Caco-2 (cell line): ENCODE data around the gene HIVEP3. TPM values are rescaled to one million over a fixed set of nuclear protein-coding genes. Genes with fewer than 3 reads are reported as not detected.

Source experiments
- BruUV-seq: library from RNA; stranded (reverse); fragments of 400-500 nt; replicated peaks from 2 replicates; lab custom pipeline; 2021; lab: Mats Ljungman, UMichigan
- CTCF ChIA-PET: fragments of 300-600 bp; sonication (Branson Sonifier 250); formaldehyde crosslinking; loops from one replicate; lab custom pipeline; 2022; ENCODE audit warnings: antibody characterized with exemption; lab: Charles Lee
- POLR2A ChIA-PET: fragments of 300-600 bp; sonication (Branson Sonifier 250); formaldehyde crosslinking; loops from one replicate; lab custom pipeline; 2022; ENCODE audit warnings: antibody characterized with exemption; lab: Charles Lee
- DNase-seq, 2 experiments: peaks; one replicate each; pipeline versions ENCODE4 v3.0.0 to v3.0.0-alpha.2; 2020 to 2022
- H3K27me3 ChIP-seq: replicated peaks from 2 replicates; pipeline ENCODE4 v1.6.0; 2011; ENCODE audit warnings: low read length; ENCODE audit not compliant: control insufficient read depth, insufficient read depth
- H3K36me3 ChIP-seq: 2 replicates; pipeline ENCODE4 v1.5.1; 2011; ENCODE audit warnings: low read length; ENCODE audit not compliant: control insufficient read depth, insufficient read depth
- H3K4me1 ChIP-seq: fragments of 250-450 bp; sonication (Bioruptor Pico); 2 replicates; pipeline ENCODE4 v1.5.1; 2020; ENCODE audit warnings: mild to moderate bottlenecking
- H3K4me3 ChIP-seq: 2 replicates; pipeline ENCODE4 v1.5.1; 2011; ENCODE audit warnings: low read depth, mild to moderate bottlenecking, control low read depth, low read length
- H3K9me3 ChIP-seq: fragments of 250-450 bp; sonication (Bioruptor Pico); 2 replicates; pipeline ENCODE4 v1.5.1; 2020; ENCODE audit warnings: mild to moderate bottlenecking, moderate library complexity
- H3K27ac Mint-ChIP-seq: one replicate; pipeline ENCODE4 v1.8.0; 2022; ENCODE audit warnings: mixed read lengths; ENCODE audit not compliant: unreplicated experiment
- H3K27me3 Mint-ChIP-seq: one replicate; pipeline ENCODE4 v1.8.0; 2022; ENCODE audit warnings: mixed read lengths; ENCODE audit not compliant: insufficient read depth, unreplicated experiment
- H3K36me3 Mint-ChIP-seq: one replicate; pipeline ENCODE4 v1.8.0; 2022; ENCODE audit warnings: mild to moderate bottlenecking, mixed read lengths; ENCODE audit not compliant: insufficient read depth, unreplicated experiment
- H3K4me1 Mint-ChIP-seq: one replicate; pipeline ENCODE4 v1.8.0; 2022; ENCODE audit warnings: low read depth, mixed read lengths; ENCODE audit not compliant: unreplicated experiment
- H3K4me3 Mint-ChIP-seq: one replicate; pipeline ENCODE4 v1.8.0; 2022; ENCODE audit warnings: mild to moderate bottlenecking, moderate library complexity, mixed read lengths; ENCODE audit not compliant: unreplicated experiment
- H3K9me3 Mint-ChIP-seq: one replicate; pipeline ENCODE4 v1.8.0; 2022; ENCODE audit warnings: mixed read lengths; ENCODE audit not compliant: unreplicated experiment
- intact Hi-C: fragments of 100-400 bp; cut with micrococcal nuclease; formaldehyde crosslinking; loops from one replicate; pipeline ENCODE4 v1.10.0; 2022; ENCODE audit not compliant: unreplicated experiment
- total RNA-seq: library from RNA; stranded (reverse); gene quantifications from 2 replicates; pipeline ENCODE4 v1.2.3, GENCODE V29; 2022
- TF ChIP-seq, protein P1 (sequence below), 2 experiments: fragments of 200-600 bp in 1 of 2; IDR thresholded peaks; 1 replicate in 1 of 2; 2 replicates in 1 of 2; pipeline versions ENCODE4 v1.5.1 to v1.8.0; 2011 to 2022; ENCODE audit warnings: antibody characterized with exemption in 1 of 2, control low read depth in 1 of 2, inconsistent platforms in 1 of 2, low read depth in 1 of 2, low read length in 1 of 2, mild to moderate bottlenecking in 1 of 2, moderate library complexity in 1 of 2; ENCODE audit not compliant: insufficient read depth in 1 of 2, severe bottlenecking in 1 of 2, unreplicated experiment in 1 of 2

Gene HIVEP3
- total RNA-seq, 1 experiment from 2014 or later = 0.25 TPM

DNA sequence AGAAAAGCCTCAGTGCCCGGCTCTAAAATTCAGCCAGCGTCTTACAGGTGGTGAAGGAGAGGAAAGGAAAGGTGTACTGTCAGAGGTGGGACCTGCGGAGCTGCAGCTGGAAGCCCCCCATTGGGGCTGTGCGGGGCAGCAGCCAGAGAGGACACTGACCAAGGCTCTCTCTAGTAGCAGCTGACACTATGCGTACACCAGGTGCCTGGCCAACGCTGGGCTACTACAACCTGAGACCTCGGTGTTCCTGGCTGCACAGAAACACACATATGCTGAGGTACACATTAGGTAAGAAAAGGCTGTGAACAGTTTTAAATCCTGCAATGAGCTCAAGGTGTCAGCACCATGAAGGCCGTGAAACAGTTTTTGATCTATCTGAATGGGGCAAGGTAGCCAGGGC is 378.7 kb downstream of the HIVEP3 start:
- BruUV-seq = no TSS peak
- CTCF ChIA-PET = no interaction called here
- no peak for DNase-seq
- no peaks in the 10 kb centered on the region for H3K36me3 ChIP-seq
- intact Hi-C loops = no loop called here
- Mint-ChIP-seq H3K9me3 (no peaks in the 10 kb centered on the region), H3K27ac (no peak overlapping the region), H3K36me3 (no peaks in the 10 kb centered on the region), H3K4me3 (no peak overlapping the region), H3K4me1 (no peaks in the 10 kb centered on the region), H3K27me3 (peaks cover 4% of the 10 kb centered on the region)
- no peak overlapping the region for H3K4me3 ChIP-seq
- POLR2A ChIA-PET = no interaction called here
- TF ChIP-seq, protein P1, sequence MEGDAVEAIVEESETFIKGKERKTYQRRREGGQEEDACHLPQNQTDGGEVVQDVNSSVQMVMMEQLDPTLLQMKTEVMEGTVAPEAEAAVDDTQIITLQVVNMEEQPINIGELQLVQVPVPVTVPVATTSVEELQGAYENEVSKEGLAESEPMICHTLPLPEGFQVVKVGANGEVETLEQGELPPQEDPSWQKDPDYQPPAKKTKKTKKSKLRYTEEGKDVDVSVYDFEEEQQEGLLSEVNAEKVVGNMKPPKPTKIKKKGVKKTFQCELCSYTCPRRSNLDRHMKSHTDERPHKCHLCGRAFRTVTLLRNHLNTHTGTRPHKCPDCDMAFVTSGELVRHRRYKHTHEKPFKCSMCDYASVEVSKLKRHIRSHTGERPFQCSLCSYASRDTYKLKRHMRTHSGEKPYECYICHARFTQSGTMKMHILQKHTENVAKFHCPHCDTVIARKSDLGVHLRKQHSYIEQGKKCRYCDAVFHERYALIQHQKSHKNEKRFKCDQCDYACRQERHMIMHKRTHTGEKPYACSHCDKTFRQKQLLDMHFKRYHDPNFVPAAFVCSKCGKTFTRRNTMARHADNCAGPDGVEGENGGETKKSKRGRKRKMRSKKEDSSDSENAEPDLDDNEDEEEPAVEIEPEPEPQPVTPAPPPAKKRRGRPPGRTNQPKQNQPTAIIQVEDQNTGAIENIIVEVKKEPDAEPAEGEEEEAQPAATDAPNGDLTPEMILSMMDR (IDR thresholded peaks at IDR 0.05; ENCODE audit: insufficient read depth in 1 of 2, low read depth in 1 of 2, low read length in 1 of 2, severe bottlenecking in 1 of 2, unreplicated experiment in 1 of 2) = no peak
- no peaks in the 10 kb centered on the region for H3K9me3 ChIP-seq
- no peaks in the 10 kb centered on the region for H3K4me1 ChIP-seq
- no peaks in the 10 kb centered on the region for H3K27me3 ChIP-seq

DNA sequence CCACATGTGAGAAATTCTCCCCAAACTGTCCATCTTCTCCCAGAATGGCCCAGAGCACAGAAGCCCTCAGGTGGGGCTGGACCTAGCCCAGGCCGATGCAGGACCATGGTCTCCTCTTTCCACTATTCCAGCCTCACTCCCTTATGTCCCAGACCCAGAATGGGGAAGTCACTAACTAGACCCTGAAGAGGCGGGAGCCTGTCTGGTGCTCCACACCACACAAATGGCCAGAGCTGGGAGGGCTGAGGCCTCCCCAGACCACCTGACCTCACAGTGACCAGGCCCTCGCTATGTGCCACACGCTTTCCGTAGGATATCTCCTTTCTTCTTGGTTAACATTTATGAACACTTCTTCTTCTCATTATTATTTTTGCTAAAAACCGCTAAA is 379.3 kb downstream of the HIVEP3 start:
- ChIA-PET CTCF (no interaction called here), POLR2A (no interaction called here)
- peaks cover 5% of the 10 kb centered on the region for H3K27me3 Mint-ChIP-seq
- H3K9me3 Mint-ChIP-seq = no peaks in the 10 kb centered on the region
- intact Hi-C loops = no loop called here
- no peaks in the 10 kb centered on the region for H3K36me3 ChIP-seq
- no peaks in the 10 kb centered on the region for H3K4me1 Mint-ChIP-seq
- no peaks in the 10 kb centered on the region for H3K36me3 Mint-ChIP-seq
- H3K9me3 ChIP-seq = no peaks in the 10 kb centered on the region
- no peaks in the 10 kb centered on the region for H3K27me3 ChIP-seq
- DNase-seq = no peak
- no peak overlapping the region for H3K4me3 ChIP-seq
- TF ChIP-seq, protein P1 (IDR thresholded peaks at IDR 0.05; ENCODE audit: insufficient read depth in 1 of 2, low read depth in 1 of 2, low read length in 1 of 2, severe bottlenecking in 1 of 2, unreplicated experiment in 1 of 2) = no peak
- H3K4me1 ChIP-seq = no peaks in the 10 kb centered on the region
- H3K4me3 Mint-ChIP-seq = no peak overlapping the region
- H3K27ac Mint-ChIP-seq = no peak overlapping the region
- no TSS peak for BruUV-seq

DNA sequence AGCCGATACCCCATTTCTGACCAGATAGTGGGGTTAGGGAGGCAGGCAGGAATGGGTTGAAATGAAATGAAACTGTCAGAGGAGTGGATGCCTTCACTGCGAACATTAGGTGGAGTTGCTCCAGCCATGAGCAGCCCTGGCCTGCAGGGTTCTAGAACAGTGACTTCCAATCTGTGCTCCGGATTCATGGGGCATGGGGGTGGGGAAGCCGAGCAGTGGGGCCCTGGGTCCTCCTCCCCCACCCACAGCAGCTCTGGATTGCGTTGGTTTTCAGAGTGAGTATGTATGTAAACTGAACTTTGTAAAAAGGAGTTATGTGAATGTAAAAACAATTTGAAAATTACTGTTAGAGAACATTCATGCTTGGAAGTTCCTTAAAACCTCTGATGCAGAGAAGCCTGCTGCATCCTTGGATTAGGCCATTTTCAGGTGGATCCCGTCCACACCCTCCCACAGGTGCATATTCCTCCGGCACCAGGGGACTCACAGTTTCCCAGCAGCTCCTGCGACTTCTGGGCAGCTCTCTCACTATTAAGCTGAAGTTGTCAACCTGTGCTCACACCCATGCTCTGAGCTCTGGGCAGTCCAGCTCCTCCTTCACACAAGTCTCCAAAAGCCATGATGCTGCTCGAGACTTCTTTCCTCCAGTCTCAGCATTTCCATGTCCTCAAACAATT is 379.8 kb downstream of the HIVEP3 start:
- no peak for DNase-seq
- POLR2A ChIA-PET = no interaction called here
- no peaks in the 10 kb centered on the region for H3K4me1 Mint-ChIP-seq
- Histone ChIP-seq H3K36me3 (no peaks in the 10 kb centered on the region), H3K4me1 (no peaks in the 10 kb centered on the region), H3K4me3 (no peak overlapping the region), H3K9me3 (no peaks in the 10 kb centered on the region), H3K27me3 (no peaks in the 10 kb centered on the region)
- TF ChIP-seq, protein P1 (IDR thresholded peaks at IDR 0.05; ENCODE audit: insufficient read depth in 1 of 2, low read depth in 1 of 2, low read length in 1 of 2, severe bottlenecking in 1 of 2, unreplicated experiment in 1 of 2) = no peak
- no peaks in the 10 kb centered on the region for H3K9me3 Mint-ChIP-seq
- no TSS peak for BruUV-seq
- H3K36me3 Mint-ChIP-seq = no peaks in the 10 kb centered on the region
- H3K4me3 Mint-ChIP-seq = no peak overlapping the region
- intact Hi-C loops = no loop called here
- peaks cover 10% of the 10 kb centered on the region for H3K27me3 Mint-ChIP-seq
- no peak overlapping the region for H3K27ac Mint-ChIP-seq
- CTCF ChIA-PET = no interaction called here
